Progenitor cell of endocrine pancreas (in vitro differentiated cells): Measurements from ENCODE around the gene LCA5L. TPM values are rescaled to one million over a fixed set of nuclear protein-coding genes. Genes with fewer than 3 reads are reported as not detected.
A peak's percentile ranks its signal among the peaks of the same experiment; 100 is the strongest.

Experiments
- DNase-seq: peaks from one replicate; pipeline ENCODE4 v3.0.0; 2021; ENCODE audit warnings: low spot score; ENCODE audit not compliant: unreplicated experiment
- H3K27ac Mint-ChIP-seq: 2 replicates; pipeline ENCODE4 v1.8.0; 2021; ENCODE audit warnings: mild to moderate bottlenecking, moderate library complexity, mixed read lengths
- H3K27me3 Mint-ChIP-seq: 2 replicates; pipeline ENCODE4 v1.8.0; 2021; ENCODE audit warnings: mixed read lengths
- H3K36me3 Mint-ChIP-seq: 2 replicates; pipeline ENCODE4 v1.8.0; 2022; ENCODE audit warnings: mixed read lengths; ENCODE audit not compliant: insufficient read depth
- H3K4me1 Mint-ChIP-seq: 2 replicates; pipeline ENCODE4 v1.8.0; 2021; ENCODE audit warnings: low read depth, mixed read lengths
- H3K4me3 Mint-ChIP-seq: 2 replicates; pipeline ENCODE4 v1.8.0; 2021; ENCODE audit warnings: low read depth, mild to moderate bottlenecking, moderate library complexity, mixed read lengths
- H3K9me3 Mint-ChIP-seq: 2 replicates; pipeline ENCODE4 v1.8.0; 2021; ENCODE audit warnings: low read depth, mixed read lengths
- CTCF ChIP-seq: fragments of 200-600 bp; sonication (generic); IDR thresholded peaks from one replicate; pipeline ENCODE4 v1.5.0; 2021; ENCODE audit warnings: antibody characterized with exemption, mild to moderate bottlenecking; ENCODE audit not compliant: unreplicated experiment
- total RNA-seq: library from RNA; stranded (reverse); gene quantifications from 2 replicates; pipeline ENCODE4 v1.2.1, GENCODE V29; 2021

The LCA5L gene
- total RNA-seq, 1 donor from 2014 or later: 1.3 TPM

DNA sequence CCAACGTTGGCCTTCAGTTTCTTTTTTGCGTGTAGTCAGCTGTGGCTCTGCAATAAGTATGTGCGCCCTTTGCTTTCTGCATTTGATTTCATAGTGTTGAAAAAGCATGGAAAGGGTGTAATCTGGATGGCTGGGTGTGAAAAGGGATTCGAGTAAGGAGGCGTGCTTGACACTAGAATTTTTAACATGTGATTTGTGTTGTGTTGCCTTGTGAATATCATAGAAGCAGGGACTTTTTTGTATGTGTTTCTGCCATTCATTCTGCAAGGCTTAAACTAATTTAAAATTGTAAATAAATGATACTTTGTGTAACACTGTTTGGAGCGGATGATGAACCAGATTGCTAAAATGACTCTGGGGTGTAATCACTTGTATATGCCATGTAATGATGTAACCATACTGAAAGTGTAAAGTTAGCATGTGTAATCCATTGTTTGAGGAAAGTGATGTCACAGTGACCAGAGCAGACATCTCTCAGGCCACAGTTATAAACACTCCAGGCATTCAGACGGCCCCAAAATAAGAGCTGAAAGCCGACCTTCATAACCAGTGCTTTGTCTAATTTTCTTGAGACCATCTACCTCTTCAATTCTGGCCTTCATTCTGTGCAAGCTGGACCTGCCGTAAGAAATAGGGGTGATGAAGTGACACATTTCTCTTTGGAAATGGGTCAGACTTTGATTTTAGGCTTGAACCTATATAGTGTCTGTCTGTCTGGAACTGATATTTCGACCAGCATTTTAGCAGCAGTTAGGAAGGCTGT is 6.8 kb upstream of the LCA5L start:
- no peaks in the 10 kb centered on the region for H3K9me3 Mint-ChIP-seq
- peaks cover 6% of the 10 kb centered on the region for H3K4me1 Mint-ChIP-seq
- no peak for DNase-seq
- no peak for TF ChIP-seq CTCF
- no peak overlapping the region for H3K27ac Mint-ChIP-seq
- peaks cover 3% of the 10 kb centered on the region for H3K27me3 Mint-ChIP-seq
- no peaks in the 10 kb centered on the region for H3K36me3 Mint-ChIP-seq
- H3K4me3 Mint-ChIP-seq: no peak overlapping the region

- H3K9me3 Mint-ChIP-seq: no peaks in the 10 kb centered on the region
- H3K36me3 Mint-ChIP-seq: no peaks in the 10 kb centered on the region
- H3K27me3 Mint-ChIP-seq: peaks cover 3% of the 10 kb centered on the region
- H3K4me1 Mint-ChIP-seq: peaks cover 6% of the 10 kb centered on the region
- H3K4me3 Mint-ChIP-seq: no peak within 1 kb of the TSS
- no peak within 1 kb of the TSS for H3K27ac Mint-ChIP-seq
- no peak for DNase-seq
- no peak for TF ChIP-seq CTCF
These were observed 6.0 kb upstream of the LCA5L start, which contains the start of gene SH3BGR for GRCh38 chr21:39451332-39452206. Gene SH3BGR, plus strand, starts transcription at chr21:39451970. Its CDS starts 127 bp downstream, at chr21:39452097.

- no peak for TF ChIP-seq CTCF
- H3K9me3 Mint-ChIP-seq: no peaks in the 10 kb centered on the region
These were observed 1.7 kb upstream of the LCA5L start for GRCh38 chr21:39447264-39447663.

DNA sequence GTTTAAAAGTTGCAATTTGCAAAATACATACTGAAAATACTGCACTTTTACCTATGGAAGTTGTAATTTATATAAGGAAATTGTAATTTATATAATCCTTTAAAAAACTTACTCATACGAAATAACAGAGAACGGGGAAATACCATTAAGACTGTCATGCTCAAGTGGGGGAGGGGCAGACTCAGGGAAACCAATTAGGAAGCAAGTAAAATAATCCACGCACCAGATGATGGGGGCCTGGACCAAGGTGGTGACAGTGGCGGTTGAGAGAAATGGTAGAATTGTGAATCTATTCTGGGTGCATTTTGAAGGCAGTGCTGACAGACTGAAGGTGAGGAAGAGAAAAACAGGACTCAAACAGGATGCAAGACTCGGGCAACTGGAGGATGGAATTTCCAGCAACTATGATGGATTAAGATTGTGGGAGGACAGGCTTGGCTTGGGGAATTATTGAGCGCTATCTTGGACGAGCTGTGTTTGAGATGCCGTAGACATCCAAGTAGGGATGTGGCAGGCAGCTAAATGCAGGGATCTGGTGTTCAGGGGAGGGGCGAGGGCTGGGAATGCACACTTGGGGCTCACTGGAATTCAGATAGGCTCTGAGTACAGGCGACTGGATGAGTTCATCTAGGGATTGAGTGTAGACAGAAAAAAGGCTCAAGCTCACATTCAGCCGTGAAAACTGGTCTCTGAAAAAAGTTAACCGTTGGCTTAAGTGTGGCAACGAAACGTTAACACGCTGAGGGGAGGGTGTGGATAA is 977 bp downstream of the LCA5L start:
- H3K4me3 Mint-ChIP-seq: peak overlapping the region; percentile 81
- no peak for TF ChIP-seq CTCF
- no peaks in the 10 kb centered on the region for H3K36me3 Mint-ChIP-seq
- peaks cover 11% of the 10 kb centered on the region for H3K4me1 Mint-ChIP-seq
- peak overlapping the region; percentile 96 for H3K27ac Mint-ChIP-seq
- no peaks in the 10 kb centered on the region for H3K9me3 Mint-ChIP-seq
- DNase-seq: no peak
- H3K27me3 Mint-ChIP-seq: peaks cover under 1% of the 10 kb centered on the region

More at GRCh38 chr21:39447264-39447663, 1.7 kb upstream of the LCA5L start:
- Mint-ChIP-seq H3K4me1 (peaks cover 15% of the 10 kb centered on the region), H3K36me3 (no peaks in the 10 kb centered on the region), H3K27ac (no peak overlapping the region), H3K4me3 (peak overlapping the region; percentile 35), H3K27me3 (peaks cover 3% of the 10 kb centered on the region)
- DNase-seq: no peak
